Stimulated activated CD8-positive, alpha-beta memory T cell treated with anti-CD3 and anti-CD28 coated beads, Interleukin-15, amount 100 ng/mL, for 24 hours (primary cell): ENCODE measurements around the gene SERAC1.

Source experiments
- DNase-seq: peaks from one replicate; pipeline ENCODE4 v3.0.0-alpha.2; 2020; ENCODE audit warnings: low read depth

The SERAC1 gene

DNA sequence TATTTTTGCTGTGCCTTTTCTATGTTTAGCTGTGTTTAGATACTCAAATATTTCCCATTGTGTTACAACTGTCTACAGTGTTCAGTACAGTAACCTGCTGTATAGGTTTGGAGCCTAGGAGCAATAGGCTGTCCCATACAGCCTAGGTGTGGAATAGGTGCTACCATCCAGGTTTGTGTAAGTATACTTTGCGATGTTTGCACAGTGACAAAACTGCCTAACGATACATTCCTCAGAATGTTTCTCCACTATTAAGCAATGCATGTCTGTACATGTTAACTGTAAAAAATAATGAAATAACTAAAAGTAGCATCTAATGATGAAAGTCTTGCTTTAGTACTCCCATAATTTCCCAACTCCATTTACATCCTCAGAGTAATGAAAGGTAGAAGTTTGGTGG lies 46.0 kb downstream of the SERAC1 start:
- no peak for DNase-seq

DNA sequence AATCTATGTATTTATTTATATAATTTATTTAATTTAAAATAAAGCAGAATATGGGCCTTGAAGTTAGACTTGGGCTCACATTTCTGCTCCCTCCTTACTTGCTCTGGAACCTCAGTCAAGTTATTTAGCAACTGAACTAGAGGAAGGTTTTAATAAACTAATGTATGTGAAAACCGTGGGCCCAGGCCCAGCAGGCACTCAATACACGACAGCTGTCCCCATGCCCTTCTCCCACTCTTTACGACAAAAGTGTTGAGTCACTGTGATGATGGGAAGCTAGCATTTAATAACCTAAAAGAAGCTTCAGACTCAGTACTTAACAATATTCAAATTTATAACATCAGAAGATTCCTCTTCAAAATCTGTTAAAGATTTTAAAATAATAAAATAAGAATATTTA lies 46.7 kb downstream of the SERAC1 start:
- DNase-seq, result no peak

DNA sequence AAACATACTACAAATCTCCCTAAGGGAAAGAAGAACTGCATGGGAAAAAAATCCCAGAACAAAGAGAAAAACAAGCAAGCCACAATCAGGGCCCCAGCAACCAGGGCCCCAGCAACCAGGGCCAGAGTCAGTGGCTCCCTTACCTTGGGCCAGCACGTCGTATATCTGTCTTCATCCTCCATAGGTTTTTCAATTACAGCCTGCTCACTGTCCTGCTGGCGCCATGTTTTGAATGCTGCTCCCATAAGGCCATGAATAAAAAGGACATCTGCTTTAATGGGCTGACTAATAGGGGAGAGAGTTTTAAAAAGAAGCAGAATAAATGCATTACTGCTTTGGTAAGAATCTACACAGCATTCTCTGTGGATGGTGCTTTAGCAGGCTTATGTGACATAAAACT lies 49.2 kb downstream of the SERAC1 start:
- no peak for DNase-seq

DNA sequence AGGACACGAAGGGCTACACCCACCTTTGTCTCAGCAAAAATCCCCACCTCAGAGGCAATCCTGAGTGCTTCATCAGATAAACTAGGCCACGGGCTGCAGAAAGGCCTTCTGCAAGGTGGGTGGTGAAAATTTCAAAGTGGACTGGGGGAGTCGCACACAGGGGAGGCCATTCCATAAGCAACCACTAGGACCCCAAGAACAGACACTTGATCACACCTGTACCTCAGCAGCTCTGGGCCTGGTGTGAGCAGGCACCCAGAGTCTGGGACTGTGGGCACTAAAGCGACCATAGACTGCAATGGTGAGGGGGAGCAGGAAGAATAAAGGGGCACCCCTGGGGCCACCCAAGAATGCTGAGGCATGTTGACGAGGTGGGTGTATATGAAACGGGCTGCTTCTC lies 52.6 kb downstream of the SERAC1 start:
- DNase-seq, result no peak

DNA sequence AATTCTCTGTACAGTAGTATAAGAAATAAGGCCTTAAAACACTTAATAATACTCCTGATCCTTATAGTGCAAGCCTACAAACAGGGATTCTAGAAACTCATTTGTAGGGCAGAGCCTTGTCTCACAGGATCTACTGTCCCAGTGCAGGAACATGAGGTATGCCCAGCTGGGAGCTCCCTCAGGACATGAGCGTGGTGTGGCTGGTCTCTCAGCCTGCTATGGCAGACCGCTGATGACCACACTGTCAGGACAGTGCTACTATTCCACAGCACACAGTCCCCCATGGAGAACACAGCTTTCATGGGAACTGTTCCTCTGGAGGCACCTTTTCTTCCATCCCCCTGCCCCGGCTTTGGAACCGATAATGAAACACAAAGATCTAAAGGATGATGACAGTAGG lies 53.0 kb downstream of the SERAC1 start:
- DNase-seq, result no peak

DNA sequence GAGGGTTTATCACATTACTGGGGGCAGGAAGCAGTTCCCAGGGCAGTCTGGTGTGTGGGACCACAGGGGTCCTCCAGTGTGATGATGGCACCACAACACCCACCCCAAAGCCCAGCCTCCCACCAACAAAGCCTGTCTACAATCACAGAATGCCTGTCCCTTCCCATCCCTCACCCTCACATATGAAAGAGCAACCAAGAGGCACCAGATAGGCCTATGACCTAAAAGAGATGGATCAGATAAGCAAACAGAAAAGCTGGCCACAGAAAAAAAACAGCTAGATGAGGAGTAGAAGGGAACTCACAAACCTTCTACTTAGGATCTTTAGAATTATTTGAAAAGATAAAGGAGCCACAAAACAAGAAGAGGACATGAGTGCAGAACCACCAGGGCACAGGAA lies 54.3 kb downstream of the SERAC1 start:
- no peak for DNase-seq

DNA sequence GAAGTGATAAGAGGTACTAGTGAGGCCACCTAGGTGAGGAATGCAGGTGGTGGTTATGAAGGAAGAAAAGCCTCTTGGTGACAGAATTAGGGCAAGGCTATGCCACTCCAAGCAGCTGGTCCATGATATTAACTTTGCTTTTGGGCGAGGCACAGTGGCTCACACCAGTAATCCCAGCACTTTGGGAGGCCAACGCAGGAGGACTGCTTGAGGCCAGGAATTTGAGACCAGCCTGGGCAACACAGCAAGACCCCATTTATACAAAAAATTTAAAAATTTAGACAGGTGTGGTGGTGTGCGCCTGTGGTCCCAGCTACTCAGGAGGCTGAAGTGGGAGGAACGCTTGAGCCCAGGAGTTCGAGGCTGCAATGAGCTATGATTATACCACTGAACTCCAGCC lies 56.1 kb downstream of the SERAC1 start:
- DNase-seq, result no peak

DNA sequence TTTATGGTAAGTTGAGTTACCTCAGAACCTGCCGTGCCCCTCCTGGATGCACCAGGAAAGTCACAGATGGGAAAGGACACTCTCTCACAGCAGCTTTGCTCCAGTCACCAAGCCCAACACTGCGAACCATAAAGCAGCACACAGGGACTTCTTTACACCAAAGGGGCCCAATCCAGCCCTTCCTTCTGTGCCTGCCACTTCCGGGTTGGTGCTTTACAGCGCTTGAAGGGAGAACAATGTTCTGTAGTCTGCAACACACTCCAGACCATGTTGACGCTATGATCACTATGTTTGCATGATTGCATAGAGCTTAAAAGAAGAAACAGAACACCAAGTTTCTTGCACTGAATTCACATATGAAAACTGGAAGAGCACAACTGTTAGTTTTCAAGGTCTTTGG lies 57.1 kb downstream of the SERAC1 start:
- DNase-seq, result no peak

DNA sequence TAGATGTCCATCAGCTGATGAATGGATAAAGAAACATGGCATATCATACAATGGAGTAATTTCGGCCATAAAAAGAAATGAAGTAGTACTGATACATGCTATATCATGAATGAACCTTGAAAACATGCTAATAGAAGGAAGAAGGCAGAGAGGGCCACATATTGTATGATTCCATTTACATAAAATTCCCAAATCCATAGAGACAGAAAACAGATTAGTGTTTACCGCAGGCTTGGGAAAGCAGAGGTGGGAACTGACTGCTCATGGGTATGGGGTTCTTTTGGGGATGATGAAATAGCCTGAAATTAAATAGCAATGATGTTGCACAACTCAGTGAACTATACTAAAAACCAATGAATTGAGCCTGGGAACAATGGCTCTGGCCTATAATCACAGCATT lies 58.3 kb downstream of the SERAC1 start:
- DNase-seq, result no peak

DNA sequence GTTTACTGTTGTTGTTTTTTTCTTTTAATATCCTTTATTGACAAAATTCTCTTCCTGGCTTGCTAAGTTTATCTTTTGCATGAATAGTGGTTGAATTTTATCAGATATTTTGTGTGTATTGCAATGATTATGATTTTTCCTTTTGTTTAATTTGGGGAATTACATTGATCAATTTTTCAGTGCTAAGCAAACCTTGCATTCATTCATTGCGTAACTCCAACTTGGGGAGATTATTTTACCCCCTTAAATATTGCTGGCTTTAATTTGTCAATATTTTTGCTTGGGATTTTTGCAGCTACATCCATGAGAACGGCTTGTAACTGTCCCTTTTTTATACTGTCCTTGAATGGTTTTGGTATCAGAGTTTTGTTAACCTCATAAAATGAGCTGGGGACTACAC lies 63.4 kb downstream of the SERAC1 start:
- no peak for DNase-seq

DNA sequence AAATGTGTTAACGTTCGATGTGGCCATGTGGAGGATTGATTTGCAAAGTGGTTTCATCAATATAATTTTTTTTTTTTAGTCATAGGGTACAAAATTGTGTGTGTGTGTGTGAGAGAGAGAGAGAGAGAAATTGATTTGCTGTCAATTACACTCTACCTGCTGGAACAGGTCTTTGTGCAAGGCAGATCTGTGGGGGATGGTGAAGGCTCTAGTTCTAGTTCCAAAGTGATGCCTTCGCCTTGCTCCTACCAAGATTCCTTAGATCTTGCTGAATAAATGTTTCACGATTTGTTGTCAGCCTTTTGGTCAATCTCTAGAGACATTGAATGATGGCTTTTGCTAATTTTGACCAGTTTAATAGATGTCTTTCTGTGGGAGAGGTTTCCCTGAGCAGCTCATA lies 64.8 kb downstream of the SERAC1 start:
- DNase-seq, result no peak

DNA sequence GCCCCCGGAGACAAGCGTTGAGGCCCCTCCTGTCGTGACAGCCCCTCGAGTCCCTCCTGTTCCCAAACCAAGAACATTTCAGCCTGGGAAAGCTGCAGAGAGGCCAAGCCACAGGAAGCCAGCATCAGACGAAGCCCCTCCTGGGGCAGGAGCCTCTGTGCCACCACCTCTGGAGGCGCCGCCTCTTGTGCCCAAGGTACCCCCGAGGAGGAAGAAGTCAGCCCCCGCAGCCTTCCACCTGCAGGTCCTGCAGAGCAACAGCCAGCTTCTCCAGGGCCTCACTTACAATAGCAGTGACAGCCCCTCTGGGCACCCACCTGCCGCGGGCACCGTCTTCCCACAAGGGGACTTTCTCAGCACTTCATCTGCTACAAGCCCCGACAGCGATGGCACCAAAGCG lies 72.4 kb downstream of the SERAC1 start:
- no peak for DNase-seq

DNA sequence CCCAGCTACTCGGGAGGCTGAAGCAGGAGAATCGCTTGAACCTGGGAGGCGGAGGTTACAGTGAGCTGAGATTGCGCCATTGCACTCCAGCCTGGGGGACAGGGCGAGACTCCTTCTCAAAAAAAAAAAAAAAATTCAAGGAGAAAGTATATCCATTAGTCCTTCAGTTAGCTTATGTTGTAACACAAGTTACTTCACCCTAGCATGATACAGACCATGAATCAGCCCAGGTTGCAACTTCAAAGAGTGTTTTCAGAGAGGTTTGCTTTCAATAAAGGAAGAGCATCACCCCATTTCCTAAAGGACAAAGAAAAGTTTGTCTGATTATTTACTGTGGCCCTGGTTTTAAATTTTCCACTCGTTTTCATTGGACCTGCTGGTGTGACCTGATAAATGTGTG lies 73.0 kb downstream of the SERAC1 start:
- DNase-seq, result no peak

DNA sequence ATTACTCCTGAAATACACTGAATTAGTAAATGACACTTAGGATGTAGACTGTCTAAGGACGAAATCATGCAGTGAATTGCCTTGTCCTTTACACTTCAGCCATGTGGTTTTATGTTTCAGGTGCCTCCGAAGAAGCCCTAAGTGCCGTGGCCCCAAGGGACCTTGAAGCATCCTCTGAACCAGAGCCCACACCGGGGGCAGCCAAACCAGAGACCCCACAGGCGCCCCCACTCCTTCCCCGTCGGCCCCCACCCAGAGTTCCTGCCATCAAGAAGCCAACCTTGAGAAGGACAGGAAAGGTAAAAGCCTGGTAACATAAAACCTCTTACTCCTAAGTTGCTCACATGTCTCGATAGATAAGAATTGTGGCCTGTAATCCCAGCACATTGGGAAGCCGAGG lies 75.3 kb downstream of the SERAC1 start:
- no peak for DNase-seq

DNA sequence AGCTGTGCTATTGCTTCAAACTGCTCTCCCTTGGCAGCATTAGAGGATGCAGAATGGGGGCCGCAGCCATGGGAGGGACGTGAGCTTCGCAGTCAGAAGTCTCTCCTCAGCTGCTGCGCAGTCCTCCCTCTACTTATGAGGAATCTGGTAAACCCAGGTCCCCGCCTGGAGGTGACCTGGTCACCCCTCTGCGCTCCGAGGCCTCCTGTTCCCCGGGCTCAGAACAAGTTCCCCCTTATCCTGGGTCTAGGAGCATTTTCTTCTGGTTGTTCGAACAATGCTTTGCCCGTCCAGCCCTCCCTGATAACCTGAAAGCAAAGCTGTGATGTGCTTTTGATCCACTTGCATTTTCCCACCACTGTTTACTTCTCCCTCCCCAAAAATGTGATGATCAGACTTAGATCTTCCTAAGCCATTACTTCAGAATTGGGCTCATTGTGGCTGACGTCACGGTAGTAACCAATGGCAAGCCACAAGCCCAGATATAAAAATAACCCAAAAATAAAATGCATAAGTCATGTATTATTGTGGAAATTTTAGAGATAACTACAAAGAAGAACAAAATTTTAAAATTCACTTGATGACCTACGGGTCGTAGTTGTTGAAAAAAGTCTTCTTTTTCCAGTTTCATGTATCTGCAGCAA lies 80.7 kb downstream of the SERAC1 start:
- no peak for DNase-seq

DNA sequence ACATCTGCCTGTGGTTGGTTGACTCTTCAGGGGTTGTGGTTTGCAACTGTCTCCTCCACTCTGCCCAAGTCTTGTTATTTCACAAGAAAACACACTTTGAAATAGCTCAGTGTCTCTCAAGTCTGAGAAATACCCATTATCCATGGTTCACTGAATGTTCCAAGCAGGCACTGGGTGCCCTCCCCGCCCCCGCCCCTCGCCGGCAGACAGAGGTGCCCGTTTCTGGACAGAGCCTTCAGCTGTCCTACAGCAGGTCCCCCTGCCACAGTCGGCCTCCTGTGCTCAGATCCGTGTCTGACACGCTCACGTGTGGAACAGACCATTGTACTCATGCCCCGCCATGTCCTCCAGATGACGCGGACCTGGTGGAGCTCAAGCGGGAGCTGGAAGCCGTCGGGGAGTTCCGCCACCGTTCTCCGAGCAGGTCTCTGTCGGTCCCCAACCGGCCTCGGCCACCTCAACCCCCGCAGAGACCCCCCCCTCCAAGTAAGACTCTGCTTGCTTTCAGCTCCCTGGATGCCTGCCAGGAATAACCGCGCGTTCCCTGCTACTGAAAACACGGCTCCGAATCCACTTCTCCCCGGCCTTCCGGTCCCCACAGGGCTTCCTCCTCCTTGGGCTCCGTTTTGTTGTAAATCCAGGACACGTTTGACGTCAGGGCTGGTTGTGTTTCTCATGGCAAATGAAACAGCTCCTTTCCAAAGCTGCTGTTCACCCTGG lies 81.4 kb downstream of the SERAC1 start:
- DNase-seq, result no peak

DNA sequence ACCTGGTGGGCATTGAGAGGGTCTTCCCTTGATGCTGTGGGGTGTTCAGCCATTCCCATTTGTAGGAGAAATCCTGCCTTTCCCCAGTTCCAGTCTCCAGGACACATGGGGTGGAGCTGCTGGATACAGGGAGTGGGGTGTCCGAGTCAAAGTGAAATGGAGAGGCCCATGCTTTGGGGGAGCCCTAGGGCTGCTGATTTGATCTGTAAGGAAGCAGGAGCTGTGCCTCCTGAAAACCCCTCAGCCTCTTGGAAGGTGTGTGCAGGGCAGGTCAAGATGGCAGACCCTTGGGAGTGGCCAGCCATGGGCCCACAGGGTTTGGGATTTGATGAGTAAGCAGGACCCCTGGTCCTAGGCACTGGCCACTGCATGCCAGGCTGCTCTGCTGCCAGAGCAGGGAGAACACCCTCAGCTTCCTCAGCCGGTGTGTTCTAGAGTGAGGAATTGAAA lies 82.0 kb downstream of the SERAC1 start:
- no peak for DNase-seq

DNA sequence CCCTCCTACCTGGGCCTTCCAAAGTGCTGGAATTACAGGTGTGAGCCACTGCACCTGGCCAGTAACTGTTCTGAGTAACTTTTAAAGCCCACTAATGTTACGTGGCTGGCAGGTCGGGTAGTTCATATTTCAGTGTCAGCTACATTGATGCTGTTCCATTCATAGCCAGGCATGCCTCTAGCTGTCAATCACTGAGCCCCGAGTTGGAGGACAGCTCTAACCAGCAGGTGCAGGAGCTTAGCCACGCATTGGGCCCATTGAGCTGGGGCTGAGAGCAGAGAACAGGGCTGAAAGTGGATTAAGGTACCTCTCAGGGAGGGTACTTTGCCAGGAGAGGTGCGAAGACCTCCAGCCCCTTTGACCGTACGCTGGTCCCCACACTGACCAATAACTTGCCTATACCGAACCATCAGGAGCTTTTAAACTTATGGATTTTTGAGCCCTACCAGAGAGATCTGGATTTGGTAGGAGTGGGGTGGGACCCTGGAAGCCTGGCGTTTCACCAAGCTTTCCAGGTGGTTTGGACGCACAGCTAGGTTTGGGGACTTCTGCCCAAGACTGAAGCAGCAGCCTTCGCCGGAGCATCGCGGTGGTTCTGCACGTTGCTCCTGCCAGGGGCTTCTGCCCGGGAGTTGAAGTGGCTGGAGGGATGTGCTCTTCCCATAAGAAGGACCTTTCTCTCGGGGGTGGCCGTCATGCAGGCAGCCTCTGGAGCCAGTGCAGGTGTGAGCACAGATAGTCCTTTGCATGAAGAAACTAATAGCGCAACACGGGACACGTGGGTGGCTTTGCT lies 82.6 kb downstream of the SERAC1 start:
- no peak for DNase-seq

DNA sequence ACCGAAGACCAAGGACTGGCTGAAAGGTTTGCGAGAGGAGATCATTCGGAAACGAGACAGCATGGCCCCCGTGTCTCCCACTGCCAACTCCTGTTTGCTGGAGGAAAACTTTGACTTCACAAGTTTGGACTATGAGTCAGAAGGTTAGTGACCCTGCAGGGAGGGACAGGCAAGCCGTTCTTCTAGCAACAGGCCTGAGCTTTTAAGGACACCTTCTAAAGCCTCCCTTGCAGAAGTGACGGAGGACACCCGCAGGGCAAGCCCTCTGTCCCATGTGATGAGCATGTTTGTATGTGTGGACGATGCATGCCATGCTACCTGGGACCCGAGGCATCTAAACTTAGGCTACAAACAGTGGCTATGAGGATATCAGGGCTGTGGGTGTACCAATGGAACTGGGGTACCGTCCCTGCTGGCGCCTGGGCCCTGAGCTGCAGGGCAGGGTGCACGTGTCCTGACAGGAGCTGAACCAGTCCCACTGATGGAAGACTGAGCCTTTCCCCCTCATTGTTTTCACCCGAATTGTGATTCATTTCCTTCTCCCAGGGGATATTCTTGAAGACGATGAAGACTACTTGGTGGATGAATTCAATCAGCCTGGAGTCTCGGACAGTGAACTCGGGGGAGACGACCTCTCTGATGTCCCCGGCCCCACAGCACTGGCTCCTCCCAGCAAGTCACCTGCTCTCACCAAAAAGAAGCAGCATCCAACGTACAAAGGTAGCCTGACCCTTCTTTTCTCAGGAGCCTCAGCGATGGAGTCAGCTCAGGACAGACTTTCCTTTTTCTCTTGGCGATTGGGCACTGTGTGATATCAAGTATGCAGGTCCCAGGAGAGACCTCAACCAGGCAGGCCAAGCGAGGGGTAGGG lies 84.4 kb downstream of the SERAC1 start:
- DNase-seq, result no peak

DNA sequence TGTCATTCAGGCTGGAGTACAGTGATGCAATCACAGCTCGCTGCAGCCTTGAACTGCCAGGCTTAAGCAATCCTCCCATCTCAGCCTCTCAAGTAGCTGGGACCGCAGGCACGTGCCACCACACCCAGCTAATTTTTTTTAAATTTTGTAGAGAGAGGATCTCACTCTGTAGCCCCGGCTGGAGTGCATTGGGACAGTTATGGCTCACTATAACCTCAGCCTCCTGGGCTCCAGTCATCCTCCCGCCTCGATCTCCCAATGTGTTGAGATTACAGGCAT lies 86.5 kb downstream of the SERAC1 start:
- no peak for DNase-seq

DNA sequence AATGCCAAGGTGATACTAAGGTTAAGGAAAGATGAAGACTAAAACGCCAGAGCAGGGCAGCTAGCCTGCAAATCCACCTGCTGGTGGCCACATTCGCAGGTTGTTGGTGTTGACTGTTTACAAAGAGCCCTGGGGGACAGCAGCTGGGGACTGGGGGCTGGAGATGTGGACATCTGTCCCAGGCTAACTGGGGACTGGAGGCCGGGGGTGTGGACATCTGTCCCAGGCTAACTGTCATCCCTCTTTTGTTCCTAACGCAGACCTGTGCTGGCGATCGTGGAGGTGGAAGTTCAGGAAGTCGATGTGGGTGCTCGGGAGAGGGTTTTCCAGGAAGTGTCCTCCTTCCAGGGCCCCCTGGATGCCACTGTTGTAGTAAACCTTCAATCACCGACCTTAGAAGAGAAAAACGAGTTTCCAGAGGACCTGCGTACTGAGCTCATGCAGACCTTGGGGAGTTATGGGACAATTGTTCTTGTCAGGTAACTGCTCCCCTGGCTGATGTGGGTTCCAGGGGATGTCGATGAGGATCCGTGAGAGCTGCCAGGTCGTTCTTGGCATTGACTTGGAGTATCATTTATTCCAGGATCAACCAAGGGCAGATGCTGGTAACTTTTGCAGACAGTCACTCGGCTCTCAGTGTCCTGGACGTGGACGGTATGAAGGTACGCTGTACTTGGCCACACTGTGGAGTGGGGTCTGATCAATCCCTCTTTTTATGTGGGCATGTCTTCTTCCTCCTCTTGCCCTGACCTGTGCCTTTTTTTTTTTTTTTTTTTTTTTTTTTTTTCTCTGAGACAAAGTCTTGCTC lies 87.0 kb downstream of the SERAC1 start:
- no peak for DNase-seq

DNA sequence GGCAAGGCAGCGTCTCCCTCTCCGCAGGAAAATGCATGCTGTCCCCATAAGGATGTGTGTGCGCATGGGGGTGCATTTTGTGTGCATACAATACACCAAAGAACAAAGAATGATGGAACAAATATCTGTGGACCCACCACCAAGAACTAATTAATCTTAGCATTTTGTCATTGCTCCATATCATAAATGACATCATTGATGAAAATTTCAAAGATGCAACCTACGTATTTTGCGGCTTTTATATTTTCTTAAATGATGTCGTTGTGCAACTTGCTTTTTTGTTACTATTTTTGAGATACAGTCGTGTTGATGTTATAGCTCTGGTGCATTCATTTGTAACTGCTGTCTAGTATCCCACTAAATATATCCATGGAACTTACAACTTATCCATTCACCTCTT lies 89.7 kb downstream of the SERAC1 start:
- no peak for DNase-seq
